Ishikawa (cell line): ENCODE data around the gene EYS.

ENCODE experiments used
- CREB1 ChIP-seq: IDR thresholded peaks from 2 replicates; pipeline ENCODE4 v1.6.1; 2012; ENCODE audit warnings: low read depth
- EP300 ChIP-seq: IDR thresholded peaks from 2 replicates; pipeline ENCODE4 v1.6.1; 2012; ENCODE audit warnings: borderline replicate concordance
- FOXM1 ChIP-seq: IDR thresholded peaks from 2 replicates; pipeline ENCODE4 v1.6.1; 2012; ENCODE audit warnings: low read depth, borderline replicate concordance
- NFIC ChIP-seq: IDR thresholded peaks from 2 replicates; pipeline ENCODE4 v1.6.1; 2012
- RAD21 ChIP-seq: IDR thresholded peaks from 2 replicates; pipeline ENCODE4 v1.6.1; 2012; ENCODE audit warnings: low read depth
- YY1 ChIP-seq: IDR thresholded peaks from 2 replicates; pipeline ENCODE4 v1.6.1; 2012; ENCODE audit warnings: low read depth
- TF ChIP-seq, protein P1 (sequence below): IDR thresholded peaks from 2 replicates; pipeline ENCODE4 v1.6.1; 2012

GRCh38 chr6:64072686-64073085 lies 1634.3 kb downstream of the EYS start:
- no peak for TF ChIP-seq CREB1
- TF ChIP-seq, protein P1, sequence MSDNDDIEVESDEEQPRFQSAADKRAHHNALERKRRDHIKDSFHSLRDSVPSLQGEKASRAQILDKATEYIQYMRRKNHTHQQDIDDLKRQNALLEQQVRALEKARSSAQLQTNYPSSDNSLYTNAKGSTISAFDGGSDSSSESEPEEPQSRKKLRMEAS = no peak
- no peak for TF ChIP-seq RAD21
- TF ChIP-seq EP300 = no peak
- no peak for TF ChIP-seq FOXM1
- no peak for TF ChIP-seq YY1
- TF ChIP-seq NFIC = no peak
